ENCODE measurements around the gene NRL. TPM values are rescaled to one million over a fixed set of nuclear protein-coding genes. Genes with fewer than 3 reads are reported as not detected.

Gene NRL
- total RNA-seq, 1 experiment from 2014 or later, result 2.5 TPM

DNA sequence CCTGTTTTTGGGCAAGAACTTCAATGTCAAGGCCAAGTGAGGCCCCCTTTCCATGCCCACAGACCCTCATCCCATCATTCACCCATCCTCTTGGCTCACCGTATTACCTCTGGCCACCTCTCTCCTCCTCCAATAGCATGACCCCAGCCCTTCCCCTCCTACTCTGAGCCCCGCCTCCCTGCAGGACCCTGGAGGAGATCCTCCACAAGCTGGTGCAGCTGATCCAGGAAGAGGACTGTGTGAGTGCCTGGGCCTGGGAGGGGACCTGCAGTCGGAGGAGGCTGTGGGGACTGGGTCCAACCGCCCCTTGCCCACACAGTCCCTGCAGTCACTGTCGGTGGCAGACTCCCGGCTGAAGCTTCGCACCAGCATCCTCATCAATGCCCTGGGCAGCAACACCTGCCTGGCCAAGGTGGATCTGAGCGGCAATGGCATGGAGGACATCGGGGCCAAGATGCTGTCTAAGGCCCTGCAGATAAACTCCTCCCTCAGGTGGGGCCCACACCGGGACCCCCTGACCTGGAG, 55.7 kb downstream of the NRL start:
- no peak overlapping the region for H3T11ph ChIP-seq (ENCODE audit: low read length)
- peaks cover 2 to 8% of the 10 kb centered on the region in 2 experiments; a peak in 3 of 4 replicates for H3K4me1 Mint-ChIP-seq
- no peak overlapping the region for H3K14ac ChIP-seq (ENCODE audit: insufficient read depth, low read length)
- H3K18ac ChIP-seq (ENCODE audit: insufficient read length, low read depth, low read length), result no peak overlapping the region
- WGBS (ENCODE audit: extremely low coverage, insufficient read length, low lambda C conversion rate), result no CpG with 5 or more reads among the region's 10 CpGs
- H3K27me3 ChIP-seq (ENCODE audit: insufficient read depth, low read length), result no peaks in the 10 kb centered on the region
- H3K56ac ChIP-seq (ENCODE audit: insufficient read length, low read depth, low read length), result no peak overlapping the region
- H3K27ac ChIP-seq (ENCODE audit: insufficient read length, low read depth, low read length), result no peak overlapping the region
- peaks cover 2% of the 10 kb centered on the region for H4K20me1 ChIP-seq (ENCODE audit: control insufficient read depth, insufficient read depth, insufficient read length)
- H2BK5ac ChIP-seq (ENCODE audit: insufficient read length, low read length), result no peak overlapping the region
- no peaks in the 10 kb centered on the region for H3K9me3 Mint-ChIP-seq
- no peaks in the 10 kb centered on the region for H3K79me2 ChIP-seq (ENCODE audit: insufficient read depth, low read length)
- no peak overlapping the region for H3K4ac ChIP-seq (ENCODE audit: low read depth, low read length)
- H3K23me2 ChIP-seq (ENCODE audit: insufficient read length, low read depth, low read length, poor library complexity, severe bottlenecking), result no peaks in the 10 kb centered on the region
- H4K91ac ChIP-seq (ENCODE audit: insufficient read length, low read depth, low read length), result no peak overlapping the region
- no peaks in the 10 kb centered on the region for H3K79me1 ChIP-seq (ENCODE audit: insufficient read depth, low read depth, low read length, poor library complexity, severe bottlenecking)
- no peak overlapping the region for H2BK120ac ChIP-seq (ENCODE audit: low read depth, low read length, poor library complexity, severe bottlenecking)
- no peak overlapping the region for H3K9ac ChIP-seq (ENCODE audit: extremely low read depth, insufficient read length, low read length)
- DNase-seq, result peak; percentile 59
- no peak overlapping the region for H4K8ac ChIP-seq (replicated peaks; ENCODE audit: insufficient read length, low read depth, low read length)
- peak overlapping the region in 1 of 2 experiments; percentile 34; a peak in 2 of 5 replicates for H3K4me3 Mint-ChIP-seq
- H3K9me3 ChIP-seq (ENCODE audit: control insufficient read depth, low read depth, low read length), result no peaks in the 10 kb centered on the region
- no peaks in the 10 kb centered on the region; the same call in 1 of the 2 replicates for H3K27me3 Mint-ChIP-seq (ENCODE audit: low read depth)
- no peaks in the 10 kb centered on the region for H3K4me1 ChIP-seq (ENCODE audit: insufficient read depth, low read length)
- H2AK5ac ChIP-seq (ENCODE audit: insufficient read length, low read length), result no peak overlapping the region
- H3K27ac Mint-ChIP-seq, result no peak overlapping the region; a peak in 1 of 7 replicates
- no peak overlapping the region for H2AFZ ChIP-seq (ENCODE audit: low read length)
- H3K4me2 ChIP-seq (ENCODE audit: insufficient read depth, insufficient read length, low read length), result no peak overlapping the region
- H2BK12ac ChIP-seq (ENCODE audit: insufficient read length, low read depth, low read length), result no peak overlapping the region
- H4K5ac ChIP-seq (ENCODE audit: insufficient read length, low read depth, low read length), result no peak overlapping the region
- H3K36me3 Mint-ChIP-seq (ENCODE audit: insufficient read depth in 1 of 3, low read depth in 3 of 3), result peaks cover 3 to 9% (median 7%) of the 10 kb centered on the region in 3 experiments; a peak in 6 of 7 replicates
- no peak overlapping the region for H2BK20ac ChIP-seq (ENCODE audit: low read depth, low read length, poor library complexity, severe bottlenecking)
- H2BK15ac ChIP-seq (ENCODE audit: low read depth, low read length), result no peak overlapping the region
- TF ChIP-seq, protein P1, sequence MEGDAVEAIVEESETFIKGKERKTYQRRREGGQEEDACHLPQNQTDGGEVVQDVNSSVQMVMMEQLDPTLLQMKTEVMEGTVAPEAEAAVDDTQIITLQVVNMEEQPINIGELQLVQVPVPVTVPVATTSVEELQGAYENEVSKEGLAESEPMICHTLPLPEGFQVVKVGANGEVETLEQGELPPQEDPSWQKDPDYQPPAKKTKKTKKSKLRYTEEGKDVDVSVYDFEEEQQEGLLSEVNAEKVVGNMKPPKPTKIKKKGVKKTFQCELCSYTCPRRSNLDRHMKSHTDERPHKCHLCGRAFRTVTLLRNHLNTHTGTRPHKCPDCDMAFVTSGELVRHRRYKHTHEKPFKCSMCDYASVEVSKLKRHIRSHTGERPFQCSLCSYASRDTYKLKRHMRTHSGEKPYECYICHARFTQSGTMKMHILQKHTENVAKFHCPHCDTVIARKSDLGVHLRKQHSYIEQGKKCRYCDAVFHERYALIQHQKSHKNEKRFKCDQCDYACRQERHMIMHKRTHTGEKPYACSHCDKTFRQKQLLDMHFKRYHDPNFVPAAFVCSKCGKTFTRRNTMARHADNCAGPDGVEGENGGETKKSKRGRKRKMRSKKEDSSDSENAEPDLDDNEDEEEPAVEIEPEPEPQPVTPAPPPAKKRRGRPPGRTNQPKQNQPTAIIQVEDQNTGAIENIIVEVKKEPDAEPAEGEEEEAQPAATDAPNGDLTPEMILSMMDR (conservative IDR thresholded peaks at IDR 0.05), result no peak
- H3K23ac ChIP-seq (ENCODE audit: insufficient read length, low read depth, low read length), result no peak overlapping the region

Data from H9 (cell line).